AG04450 (cell line): ENCODE results near the gene CHST13. TPM values are rescaled to one million over a fixed set of nuclear protein-coding genes. Genes with fewer than 3 reads are reported as not detected.

Experiments used
- CTCF ChIA-PET: fragments of 300-600, 350-600 bp; formaldehyde crosslinking; extraction: SDS; loops from one replicate; lab custom pipeline; 2022; ENCODE audit warnings: antibody characterized with exemption, inconsistent platforms; lab: Charles Lee
- POLR2A ChIA-PET: fragments of 350-600 bp; formaldehyde crosslinking; extraction: SDS; loops from one replicate; lab custom pipeline; 2021; ENCODE audit warnings: antibody characterized with exemption, inconsistent platforms; lab: Yijun Ruan, JAX
- DNase-seq: peaks from one replicate; pipeline ENCODE4 v3.0.0-alpha.2; 2011; ENCODE audit warnings: low read depth, low spot score
- H3K27ac ChIP-seq: one replicate; pipeline ENCODE4 v1.5.1; 2012; ENCODE audit warnings: low read depth, low read length, control low read depth
- H3K27me3 ChIP-seq: one replicate; pipeline ENCODE4 v1.6.0; 2012; ENCODE audit warnings: low read length; ENCODE audit not compliant: control insufficient read depth, insufficient read depth
- H3K4me3 ChIP-seq: 2 replicates; pipeline ENCODE4 v1.5.1; 2011; ENCODE audit warnings: mild to moderate bottlenecking, low read depth, low read length, control low read depth
- H3K9me3 ChIP-seq: 2 replicates; pipeline ENCODE4 v1.5.1; 2012; ENCODE audit warnings: low read length; ENCODE audit not compliant: control insufficient read depth, insufficient read depth
- CTCF ChIP-seq: IDR thresholded peaks from 2 replicates; pipeline ENCODE4 v1.5.1; 2011; ENCODE audit warnings: low read depth, low read length, control low read depth, inconsistent platforms
- polyA plus RNA-seq: library from polyadenylated mRNA; depleted of rRNA; stranded (reverse); fragments of >200 nt; gene quantifications from 2 replicates; pipeline ENCODE4 v1.2.3, GENCODE V29; 2011

The CHST13 gene
- polyA plus RNA-seq, 1 experiment: not detected

GRCh38 chr3:126481808-126482502 is 42.0 kb upstream of the CHST13 start:
- Histone ChIP-seq H3K27me3 (peaks cover 16% of the 10 kb centered on the region), H3K27ac (no peak overlapping the region), H3K9me3 (no peaks in the 10 kb centered on the region), H3K4me3 (no peak overlapping the region)
- no peak for TF ChIP-seq CTCF
- no peak for DNase-seq
- ChIA-PET POLR2A (no interaction called here), CTCF (interaction anchor here (0.8 kb wide), 1 partner anchor 93 kb away, joined by 4 read pairs; no protein-coding TSS in a partner anchor)

- Histone ChIP-seq H3K4me3 (no peak overlapping the region), H3K27me3 (peaks cover 16% of the 10 kb centered on the region), H3K27ac (no peak overlapping the region), H3K9me3 (no peaks in the 10 kb centered on the region)
- no peak for TF ChIP-seq CTCF
- CTCF ChIA-PET: interaction anchor here (0.8 kb wide), 1 partner anchor 94 kb away, joined by 4 read pairs; no protein-coding TSS in a partner anchor
- DNase-seq: no peak
- POLR2A ChIA-PET: no interaction called here
These were observed 41.3 kb upstream of the CHST13 start for GRCh38 chr3:126482503-126483255.

GRCh38 chr3:126483321-126483761 is 40.6 kb upstream of the CHST13 start:
- CTCF ChIA-PET: interaction anchor here (0.6 to 1.6 kb wide), 2 partner anchors 39 to 237 kb away, joined by 4 read pairs; no protein-coding TSS in a partner anchor

GRCh38 chr3:126484148-126484547 is 39.8 kb upstream of the CHST13 start:
- Histone ChIP-seq H3K27me3 (peaks cover 20% of the 10 kb centered on the region), H3K9me3 (no peaks in the 10 kb centered on the region), H3K4me3 (no peak overlapping the region), H3K27ac (no peak overlapping the region)
- no peak for TF ChIP-seq CTCF
- POLR2A ChIA-PET: interaction anchor here (0.6 kb wide), 1 partner anchor 136 kb away, joined by 8 read pairs; no protein-coding TSS in a partner anchor
- DNase-seq: no peak
- CTCF ChIA-PET: interaction anchor here (0.6 to 1.6 kb wide), 2 partner anchors 38 to 238 kb away, joined by 4 read pairs; no protein-coding TSS in a partner anchor

More at GRCh38 chr3:126483321-126483761, 40.6 kb upstream of the CHST13 start:
- no peak for DNase-seq
- peaks cover 20% of the 10 kb centered on the region for H3K27me3 ChIP-seq
- H3K9me3 ChIP-seq: no peaks in the 10 kb centered on the region
- no peak overlapping the region for H3K4me3 ChIP-seq
- no peak overlapping the region for H3K27ac ChIP-seq
- POLR2A ChIA-PET: no interaction called here
- TF ChIP-seq CTCF: no peak
